Dedifferentiated amniotic fluid mesenchymal stem cell (primary cell): ENCODE results near the gene ARHGAP28.
"Not testable (repeated sequence)": the region's sequence is repeated elsewhere in the genome, so short reads cannot be mapped to it uniquely, and the experiment has no call there.

Source experiments
- DNase-seq: peaks from one replicate; pipeline ENCODE4 v3.0.0-alpha.2; 2016; ENCODE audit errors: extremely low spot score

ARHGAP28 gene

DNA sequence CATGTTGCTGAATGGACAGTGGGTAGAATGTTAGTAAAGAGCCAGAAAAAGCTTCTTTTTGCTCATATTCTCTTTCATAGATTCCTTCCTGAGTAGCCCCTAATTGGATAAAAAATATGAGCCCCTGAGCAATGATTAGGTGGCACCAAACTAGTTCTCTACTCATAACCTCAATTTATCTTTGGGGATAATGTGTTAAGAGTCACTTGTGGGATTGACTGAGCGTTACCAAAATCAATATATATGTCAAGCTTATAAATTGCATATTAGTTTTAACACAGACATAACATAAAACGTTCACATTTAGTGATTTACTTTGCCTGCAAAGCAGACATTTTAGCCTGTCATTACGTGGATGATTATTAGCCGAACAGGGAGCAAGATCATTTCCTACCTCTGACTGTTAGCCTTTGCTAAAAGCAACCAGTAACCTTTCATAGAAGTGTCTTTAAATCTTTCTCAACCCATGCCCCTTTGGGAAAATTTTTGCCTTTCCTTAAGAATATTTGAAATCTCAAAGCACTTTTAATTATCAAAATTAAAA, 85.4 kb downstream of the ARHGAP28 start:
- no peak for DNase-seq

DNA sequence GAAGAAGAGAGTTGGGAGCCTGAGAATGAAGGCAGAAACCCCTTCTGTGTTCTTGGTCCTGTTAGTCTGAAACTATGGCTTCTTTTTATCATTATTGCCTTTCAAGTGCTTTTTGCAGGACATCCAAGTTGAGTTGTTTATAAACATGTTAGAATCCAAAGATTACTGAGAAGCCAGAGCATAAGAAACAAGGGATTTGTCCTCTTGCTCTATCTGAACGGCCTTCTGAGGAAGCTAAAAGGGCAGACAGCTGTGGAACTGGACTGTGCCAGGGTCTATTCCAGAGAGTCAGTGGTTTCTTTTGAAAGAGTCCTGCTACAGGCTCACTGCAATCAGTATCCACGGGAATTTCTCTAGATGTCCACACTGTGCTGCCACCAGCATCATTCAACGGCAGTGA, 86.6 kb downstream of the ARHGAP28 start:
- no peak for DNase-seq

DNA sequence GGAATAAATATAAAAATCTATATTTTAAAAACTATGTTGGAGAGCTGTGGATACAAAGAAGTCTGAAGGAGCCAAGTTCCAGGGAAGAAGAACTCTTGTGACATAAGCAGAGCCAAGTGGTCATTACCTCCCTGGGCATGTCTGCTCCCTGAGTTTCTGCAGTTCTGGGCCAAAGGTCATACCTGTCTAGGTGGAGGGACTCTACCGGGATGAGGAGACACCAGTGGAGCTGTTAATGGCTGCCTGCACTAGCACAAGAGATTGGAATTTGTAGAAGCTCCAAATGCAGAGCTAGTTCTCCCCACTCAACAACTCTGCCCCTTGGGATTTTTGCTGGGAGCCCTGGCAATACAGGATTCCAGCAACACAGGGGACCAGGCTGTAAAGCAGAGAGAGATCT, 89.8 kb downstream of the ARHGAP28 start:
- no peak for DNase-seq

DNA sequence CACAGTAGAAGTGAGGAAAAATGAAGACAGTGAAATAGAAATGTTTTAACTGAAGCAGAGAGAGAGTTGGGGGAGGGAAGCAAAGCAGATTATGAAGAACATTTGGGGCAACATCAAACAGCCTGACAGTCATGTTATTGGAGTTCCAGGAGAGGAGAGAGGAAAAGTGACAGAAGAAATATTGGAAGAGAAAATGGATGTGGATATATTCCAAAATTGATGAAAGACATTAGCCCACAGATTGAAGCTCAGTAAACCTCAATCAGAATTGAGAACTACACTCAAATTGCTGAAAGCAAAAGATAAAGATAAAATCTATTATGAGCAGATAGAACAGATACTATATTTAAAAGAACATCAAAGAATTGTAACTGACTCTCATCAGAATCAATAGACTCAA, 90.8 kb downstream of the ARHGAP28 start:
- DNase-seq, result no peak

DNA sequence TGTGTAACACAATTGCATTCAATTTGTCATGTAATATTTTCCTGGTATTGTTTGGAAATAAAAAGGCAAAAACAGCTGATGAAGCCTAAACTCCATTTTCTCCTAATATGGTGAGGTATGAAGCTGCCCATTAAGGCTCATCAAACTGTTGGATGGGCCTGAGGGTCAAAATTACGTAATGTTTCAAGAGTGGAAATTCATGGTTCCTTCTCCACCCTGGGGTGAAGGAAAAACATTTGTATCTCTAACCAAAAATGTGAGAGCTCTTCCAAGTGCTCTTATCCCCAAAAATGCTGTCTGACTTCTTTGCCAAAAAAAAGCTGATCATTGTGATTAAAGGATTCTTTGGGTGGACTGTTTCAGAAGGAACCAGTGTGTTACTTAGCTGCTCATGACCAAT, 91.8 kb downstream of the ARHGAP28 start:
- no peak for DNase-seq

DNA sequence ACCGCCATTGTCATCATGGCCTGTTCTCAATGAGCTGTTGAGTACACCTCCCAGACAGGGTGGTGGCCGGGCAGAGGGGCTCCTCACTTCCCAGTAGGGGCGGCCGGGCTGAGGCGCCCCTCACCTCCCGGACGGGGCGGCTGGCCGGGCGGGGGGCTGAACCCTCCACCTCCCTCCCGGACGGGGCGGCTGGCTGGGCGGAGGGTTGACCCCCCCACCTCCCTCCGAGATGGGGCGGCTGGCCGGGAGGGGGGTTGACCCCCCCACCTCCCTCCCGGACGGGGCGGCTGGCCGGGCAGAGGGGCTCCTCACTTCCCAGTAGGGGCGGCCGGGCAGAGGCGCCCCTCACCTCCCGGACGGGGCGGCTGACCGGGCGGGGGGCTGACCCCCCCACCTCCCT, 97.6 kb downstream of the ARHGAP28 start:
- DNase-seq, result not testable (repeated sequence)

DNA sequence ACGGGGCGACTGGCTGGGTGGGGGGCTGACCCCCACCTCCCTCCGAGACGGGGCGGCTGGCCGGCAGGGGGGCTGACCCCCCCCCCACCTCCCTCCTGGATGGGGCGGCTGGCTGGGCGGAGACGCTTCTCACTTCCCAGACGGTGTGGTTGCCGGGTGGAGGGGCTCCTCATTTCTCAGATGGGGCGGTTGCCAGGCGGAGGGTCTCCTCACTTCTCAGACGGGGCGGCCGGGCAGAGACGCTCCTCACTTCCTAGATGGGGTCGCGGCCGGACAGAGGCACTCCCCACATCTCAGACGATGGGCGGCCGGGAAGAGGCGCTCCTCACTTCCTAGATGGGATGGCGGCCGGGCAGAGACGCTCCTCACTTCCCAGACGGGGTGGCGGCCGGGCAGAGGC, 98.0 kb downstream of the ARHGAP28 start:
- DNase-seq, result not testable (repeated sequence)

DNA sequence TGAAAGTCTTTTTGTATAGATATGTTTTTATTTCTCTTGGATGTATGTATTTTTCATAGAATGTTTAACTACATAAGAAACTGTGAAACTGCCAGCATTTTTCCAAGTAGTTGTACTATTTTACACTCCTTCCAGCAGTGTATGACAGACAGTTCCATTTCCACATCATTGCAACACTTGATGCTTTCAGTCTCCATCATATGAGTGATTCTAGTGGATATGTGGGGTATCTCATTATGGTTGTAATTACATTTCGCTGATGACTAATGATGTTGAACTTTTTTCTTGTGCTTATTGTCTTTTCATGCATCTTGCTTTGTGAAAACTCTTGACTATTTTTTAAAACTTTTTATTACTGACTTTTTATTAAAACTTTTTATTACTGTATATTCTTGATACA, 101.4 kb downstream of the ARHGAP28 start:
- DNase-seq, result no peak

DNA sequence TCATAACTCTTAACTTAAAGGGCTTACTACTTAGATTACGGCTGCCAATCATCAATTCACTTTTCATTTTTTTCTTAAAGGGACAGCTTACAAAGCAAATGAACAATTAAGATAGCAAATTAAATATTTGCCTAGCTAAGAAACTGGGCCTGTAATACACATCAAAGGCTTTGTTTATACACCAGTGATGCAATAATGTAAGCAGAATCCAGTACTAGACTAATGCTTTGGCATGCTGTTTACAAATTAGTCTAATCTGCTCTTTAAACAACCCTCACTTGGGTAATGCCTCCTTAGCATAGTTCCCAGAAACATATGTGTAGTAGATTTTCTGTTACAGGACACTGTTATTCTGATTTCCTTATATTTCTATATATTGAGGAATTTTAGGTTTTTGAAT, 105.8 kb downstream of the ARHGAP28 start:
- DNase-seq, result no peak

DNA sequence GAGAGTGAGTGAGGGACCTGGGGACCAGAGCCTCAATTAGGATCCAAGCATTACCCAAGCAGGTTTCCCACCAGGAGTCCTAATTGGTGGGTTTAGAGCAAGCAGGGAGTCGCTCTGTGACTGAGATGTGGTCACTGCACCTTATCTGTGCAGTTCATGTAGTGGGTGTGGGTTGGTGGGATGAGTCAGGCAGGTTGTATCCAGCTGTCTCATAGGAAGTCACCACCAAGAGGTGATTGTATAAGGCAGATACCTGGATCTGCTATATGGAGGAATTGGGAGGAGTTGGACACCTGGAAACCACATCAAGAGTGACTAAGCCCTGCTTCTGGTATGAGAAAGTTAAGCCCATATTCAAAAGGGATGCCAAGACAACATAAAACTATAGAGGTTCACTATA, 106.8 kb downstream of the ARHGAP28 start:
- no peak for DNase-seq

DNA sequence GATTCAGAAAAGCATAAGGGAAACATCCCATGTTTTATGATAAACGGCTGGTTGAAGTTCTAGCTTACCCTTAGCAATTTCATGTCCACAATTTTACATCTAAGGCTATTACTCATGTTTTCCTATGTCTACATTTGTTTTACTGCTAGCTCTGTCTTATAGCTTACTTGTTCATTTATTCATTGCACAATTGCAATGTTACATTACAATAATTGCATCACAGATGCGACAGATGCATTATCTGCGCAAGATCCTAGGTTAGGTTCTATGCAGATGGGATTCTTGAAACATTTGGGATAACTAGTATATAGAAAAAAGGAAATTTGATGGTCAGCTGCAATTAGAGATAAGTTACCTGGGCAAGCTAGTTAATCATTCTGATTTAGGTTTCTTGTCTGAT, 108.4 kb downstream of the ARHGAP28 start:
- no peak for DNase-seq

DNA sequence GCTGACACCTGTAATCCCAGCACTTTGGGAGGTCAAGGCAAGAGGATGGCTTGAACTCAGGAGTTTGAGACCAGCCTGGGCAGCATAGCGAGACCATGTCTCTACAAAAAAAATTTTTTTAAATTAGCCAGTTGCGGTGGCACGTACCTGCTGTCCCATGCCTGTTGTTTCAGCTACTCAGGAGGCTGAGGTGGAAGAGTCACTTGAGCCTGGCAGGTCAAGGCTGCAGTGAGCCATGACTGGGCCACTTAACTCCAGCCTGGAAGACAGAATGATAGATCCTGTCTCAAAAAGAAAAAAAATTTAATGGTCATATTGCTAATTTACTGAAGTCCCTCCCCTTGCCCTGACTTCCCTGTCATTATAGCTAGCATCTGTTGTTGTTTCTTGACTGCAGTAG, 112.6 kb downstream of the ARHGAP28 start:
- DNase-seq, result no peak

DNA sequence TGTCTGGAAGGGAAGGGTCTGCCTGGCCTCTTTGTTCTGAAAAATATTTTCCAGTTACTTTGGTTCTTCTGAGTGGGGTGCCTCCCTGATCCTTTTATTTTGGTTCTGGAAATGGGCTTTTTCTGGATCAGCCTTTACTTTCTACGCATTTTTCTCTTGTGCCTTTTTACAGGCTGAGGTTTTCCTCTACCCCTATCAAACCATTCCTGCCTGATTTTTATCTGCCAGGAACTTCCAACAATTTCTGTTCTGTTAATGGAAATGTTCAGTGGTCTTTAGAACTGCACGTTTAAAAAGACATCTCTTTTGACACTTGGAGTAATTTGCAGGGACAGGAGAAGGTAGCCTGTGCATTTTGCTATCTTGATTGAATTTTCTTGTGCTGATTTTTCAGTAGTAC, 113.8 kb downstream of the ARHGAP28 start:
- no peak for DNase-seq

DNA sequence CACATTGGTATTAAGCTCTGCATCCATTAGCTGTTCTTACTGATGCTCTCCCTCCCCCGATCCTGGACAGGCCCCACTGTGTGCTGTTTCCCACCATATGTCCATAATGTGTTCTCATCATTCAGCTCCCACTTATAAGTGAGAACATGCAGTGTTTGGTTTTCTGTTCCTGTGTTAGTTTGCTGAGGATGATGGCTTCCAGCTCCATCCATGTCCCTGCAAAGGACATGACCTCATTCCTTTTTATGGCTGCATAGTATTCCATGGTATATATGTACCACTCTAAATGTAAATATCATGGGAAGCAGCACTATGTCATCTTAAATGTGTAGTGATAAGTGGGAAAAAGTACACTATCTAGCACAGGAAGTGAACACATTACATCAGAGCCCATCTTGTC, 116.0 kb downstream of the ARHGAP28 start:
- DNase-seq, result not testable (repeated sequence)

DNA sequence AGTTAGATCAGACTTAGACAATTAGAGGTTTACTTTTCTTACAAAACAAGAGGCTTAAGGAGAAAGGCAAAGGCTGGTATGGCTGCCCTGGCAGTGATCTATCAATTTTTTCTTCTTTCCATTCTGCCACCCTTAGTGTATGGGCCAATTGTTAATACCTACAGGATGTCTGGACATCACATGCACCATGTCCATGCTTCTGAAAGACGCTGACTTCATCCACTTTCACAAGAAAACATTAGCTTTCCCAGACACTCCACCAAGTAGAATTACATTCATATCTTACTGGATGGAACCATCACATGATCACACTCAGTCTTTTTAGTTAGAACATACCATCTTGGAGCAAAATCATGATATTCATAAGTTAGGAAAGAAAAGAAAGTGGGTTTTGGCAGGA, 120.9 kb downstream of the ARHGAP28 start:
- DNase-seq, result no peak

DNA sequence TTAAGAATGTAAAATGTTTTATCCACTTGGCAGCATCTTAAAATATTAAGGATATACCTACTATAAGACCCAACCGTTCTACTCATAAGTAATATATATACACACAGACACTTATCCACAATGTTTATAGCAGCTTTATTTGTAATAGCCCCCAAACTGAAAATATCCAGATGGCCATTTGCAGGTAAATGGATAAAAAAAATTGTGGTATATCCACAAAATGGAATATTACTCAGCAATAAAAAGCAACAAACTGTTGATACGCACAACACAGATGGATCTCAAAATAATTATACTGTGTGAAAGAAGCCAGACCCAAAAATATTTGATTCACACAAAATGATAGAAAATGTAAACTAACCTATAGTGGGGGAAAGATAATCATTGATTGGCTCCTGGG, 122.0 kb downstream of the ARHGAP28 start:
- no peak for DNase-seq

DNA sequence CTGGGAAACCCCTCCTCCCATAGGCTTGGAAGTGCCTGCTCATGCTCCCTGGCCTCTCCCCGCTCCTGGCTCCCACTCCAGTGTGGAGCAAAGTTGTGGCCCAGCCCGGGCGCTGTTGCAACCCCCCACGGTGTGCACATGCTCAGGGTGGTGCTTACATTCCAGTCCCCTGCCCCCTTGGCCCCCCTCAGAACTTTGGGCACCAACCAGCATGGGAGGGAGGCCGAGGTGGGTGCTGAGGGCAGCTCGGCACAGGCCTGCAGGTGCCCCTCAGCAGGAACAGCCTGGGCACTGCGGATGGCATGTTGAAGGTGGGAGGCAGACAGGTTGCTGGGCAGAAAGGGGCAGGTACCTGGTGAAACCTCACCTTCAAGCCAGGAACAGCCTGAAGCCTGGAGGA, 125.3 kb downstream of the ARHGAP28 start:
- DNase-seq, result no peak

DNA sequence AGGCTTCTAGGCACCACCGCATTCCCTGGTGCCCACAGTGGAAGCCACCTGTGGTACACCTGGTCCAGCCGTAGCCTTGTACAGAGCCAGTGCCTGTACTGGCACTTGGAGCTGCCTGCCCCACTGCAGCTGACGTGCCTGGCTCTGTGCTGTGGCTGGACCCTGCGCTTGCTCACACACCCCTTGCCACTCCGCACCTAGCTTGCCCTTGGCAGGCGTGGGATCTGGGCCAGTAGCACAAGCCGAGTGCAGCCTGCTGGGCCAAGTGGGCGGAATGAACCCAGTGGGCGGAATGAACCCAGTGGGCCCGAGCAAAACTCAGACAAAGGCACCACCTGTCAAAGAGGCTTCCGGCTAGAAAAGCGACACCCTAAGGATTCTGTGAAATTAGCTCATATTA, 126.3 kb downstream of the ARHGAP28 start:
- no peak for DNase-seq

DNA sequence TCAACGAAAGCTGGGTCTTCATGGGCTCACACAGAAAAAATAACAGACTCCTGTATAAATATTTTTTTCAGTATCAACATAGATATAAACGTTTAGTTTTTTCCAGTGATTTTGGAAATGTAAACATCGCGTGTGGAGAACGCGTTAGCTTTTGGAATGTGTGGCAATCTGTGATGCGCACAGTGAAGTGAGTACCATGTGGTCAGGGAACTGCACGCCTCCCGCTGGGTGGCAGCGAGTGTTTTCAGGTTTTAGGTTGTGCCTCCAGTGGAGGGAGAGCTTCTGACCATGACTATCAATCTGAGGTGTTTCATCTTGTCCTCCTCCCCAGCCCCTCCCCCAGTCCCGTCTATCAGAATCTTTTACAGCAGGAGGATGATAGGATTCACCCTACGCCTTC, 127.8 kb downstream of the ARHGAP28 start:
- DNase-seq, result no peak

DNA sequence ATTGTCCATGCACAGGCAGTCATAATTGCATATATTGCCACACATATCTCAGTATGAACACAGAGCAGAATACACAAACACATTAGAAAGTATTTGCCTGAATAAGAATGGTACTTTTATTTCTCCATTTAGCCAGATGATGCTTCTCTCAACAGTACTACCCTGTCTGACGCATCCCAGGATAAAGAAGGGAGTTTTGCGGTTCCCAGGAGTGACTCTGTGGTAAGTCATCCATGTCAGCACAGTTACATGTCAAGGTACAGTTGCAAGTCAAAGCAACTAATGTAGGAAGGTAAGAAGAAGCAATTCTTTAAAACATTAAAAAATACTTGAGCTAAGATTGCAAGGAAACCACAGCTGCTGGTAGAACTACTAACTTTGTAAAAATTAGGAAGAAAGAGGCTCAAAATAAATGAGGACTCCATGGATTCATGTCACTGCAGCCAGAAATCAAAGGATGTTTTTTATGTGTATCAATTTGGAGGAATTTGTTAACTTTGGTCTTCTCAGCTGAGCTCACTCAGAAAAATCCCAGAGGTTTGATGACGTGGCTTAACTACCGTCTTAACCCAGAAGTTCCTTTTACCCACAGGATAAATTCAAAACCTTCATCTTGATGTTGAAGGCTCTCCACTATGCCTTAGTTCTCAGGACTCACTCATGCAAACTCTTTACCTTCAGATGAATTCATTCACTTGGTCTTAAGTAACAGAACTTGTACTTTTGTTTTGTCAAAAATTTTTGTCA, 130.3 kb downstream of the ARHGAP28 start:
- no peak for DNase-seq

DNA sequence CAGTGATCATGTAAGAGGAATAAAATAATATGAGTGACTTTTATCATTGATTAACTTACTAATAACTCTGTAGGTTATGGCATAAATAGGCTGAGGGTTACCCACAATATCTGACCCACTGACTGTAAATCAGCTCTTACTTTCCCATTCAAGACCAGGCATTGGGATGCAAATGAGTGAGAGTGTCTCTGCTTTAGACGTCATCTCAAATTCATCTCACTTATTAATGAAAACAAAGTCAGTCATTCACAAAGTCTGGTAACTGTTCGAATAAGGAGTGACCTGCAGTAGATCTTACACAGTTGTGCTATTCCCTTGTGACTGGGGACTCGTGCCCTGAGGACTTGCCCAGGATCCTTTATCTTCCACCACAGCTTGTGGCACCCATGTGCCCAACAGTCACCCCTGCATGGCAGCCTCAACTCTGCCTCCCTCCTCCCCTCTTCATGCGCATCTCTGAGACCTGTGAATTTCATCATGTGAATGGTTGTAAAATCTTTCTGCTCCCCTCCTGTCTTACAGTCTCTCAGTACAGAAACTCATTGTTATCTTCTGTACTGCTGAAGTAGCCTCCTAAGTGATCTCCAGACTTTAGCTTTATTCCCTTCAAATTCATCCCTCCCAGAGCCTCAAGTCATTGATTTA, 131.4 kb downstream of the ARHGAP28 start:
- no peak for DNase-seq

DNA sequence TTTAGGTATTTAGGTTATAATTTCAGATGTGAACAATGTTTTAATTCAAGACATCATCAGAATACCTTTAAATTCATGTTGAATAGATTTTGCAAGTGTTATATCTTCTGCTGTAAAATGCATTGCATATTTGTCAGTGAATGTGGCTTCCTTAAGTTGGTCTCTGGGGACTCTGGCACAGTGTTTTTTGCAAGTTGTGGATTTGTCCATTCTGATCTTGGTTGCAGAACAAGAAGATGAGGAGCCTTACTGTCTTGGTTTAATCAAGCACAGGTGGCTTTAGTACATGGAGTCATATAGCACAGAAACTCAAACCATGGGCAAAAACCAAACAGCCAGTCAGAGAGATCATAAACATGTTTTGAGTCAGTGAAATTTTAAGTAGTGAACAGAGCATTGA, 135.7 kb downstream of the ARHGAP28 start:
- no peak for DNase-seq

DNA sequence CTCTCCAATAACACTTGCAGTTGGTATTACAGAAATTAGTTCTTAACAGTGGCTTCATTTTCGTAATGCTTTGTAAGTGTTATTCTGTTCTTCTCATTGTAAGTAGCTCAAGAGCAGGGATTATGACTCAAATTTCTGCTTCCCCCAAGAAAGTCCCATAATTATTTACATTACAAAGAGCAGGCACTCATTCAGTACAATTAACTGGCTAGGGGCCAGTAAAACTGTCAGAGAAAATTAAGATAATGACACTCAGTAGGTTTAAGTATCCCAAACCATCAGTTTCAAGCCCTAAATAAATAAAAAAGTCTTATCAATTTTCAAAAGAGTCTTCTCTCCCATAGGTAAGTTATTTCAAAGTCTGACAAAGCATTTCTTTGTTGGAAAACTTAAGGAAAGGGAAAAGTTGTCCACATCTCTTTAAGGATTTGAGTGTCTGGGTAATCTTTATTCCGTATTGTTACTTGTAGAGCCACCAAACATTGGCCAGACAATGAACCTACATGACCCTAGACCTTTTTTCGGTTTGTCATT, 137.1 kb downstream of the ARHGAP28 start:
- DNase-seq, result no peak
